C4-2B (cell line): ENCODE data around the gene FAM13B.
"Not testable (repeated sequence)": the region's sequence is repeated elsewhere in the genome, so short reads cannot be mapped to it uniquely, and the experiment has no call there.

Experiments
- H3K27ac ChIP-seq: fragments of 450-650 bp; 2 replicates; pipeline ENCODE4 v1.5.1; 2017
- ZFX ChIP-seq: fragments of 450-650 bp; IDR thresholded peaks from 2 replicates; pipeline ENCODE4 v1.6.1; 2017
- TF ChIP-seq, protein P1 (sequence below): fragments of 450-650 bp; conservative IDR thresholded peaks from 2 replicates; pipeline ENCODE4 v1.5.1; 2017; ENCODE audit warnings: mild to moderate bottlenecking

The FAM13B gene

DNA sequence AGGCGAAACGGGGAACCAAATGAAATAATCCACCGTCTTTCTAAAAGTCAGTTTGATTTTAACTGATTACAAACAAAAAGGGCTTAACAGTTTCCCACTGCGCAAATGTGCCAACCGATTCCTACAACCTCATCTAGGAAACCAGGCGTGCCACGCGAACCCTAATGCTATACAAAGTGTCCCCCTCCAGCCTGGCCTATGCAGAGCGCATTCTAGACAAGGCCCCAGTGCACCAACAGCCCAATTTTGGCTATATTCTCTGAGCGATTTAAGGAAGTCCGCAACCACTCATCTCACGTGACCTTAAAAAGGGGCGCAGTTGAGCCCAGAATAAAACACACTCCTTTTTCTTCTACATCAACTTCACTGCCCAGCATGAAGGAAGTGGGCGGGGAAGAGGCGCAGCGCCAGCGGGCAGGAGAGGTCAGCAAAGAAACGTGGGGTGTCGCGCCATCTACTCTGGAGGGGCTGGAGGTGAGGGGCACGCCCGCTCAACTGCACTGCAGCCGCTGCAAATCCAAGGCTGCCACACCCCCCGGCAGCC lies 779 bp downstream of the FAM13B start:
- TF ChIP-seq ZFX = no peak
- TF ChIP-seq, protein P1, sequence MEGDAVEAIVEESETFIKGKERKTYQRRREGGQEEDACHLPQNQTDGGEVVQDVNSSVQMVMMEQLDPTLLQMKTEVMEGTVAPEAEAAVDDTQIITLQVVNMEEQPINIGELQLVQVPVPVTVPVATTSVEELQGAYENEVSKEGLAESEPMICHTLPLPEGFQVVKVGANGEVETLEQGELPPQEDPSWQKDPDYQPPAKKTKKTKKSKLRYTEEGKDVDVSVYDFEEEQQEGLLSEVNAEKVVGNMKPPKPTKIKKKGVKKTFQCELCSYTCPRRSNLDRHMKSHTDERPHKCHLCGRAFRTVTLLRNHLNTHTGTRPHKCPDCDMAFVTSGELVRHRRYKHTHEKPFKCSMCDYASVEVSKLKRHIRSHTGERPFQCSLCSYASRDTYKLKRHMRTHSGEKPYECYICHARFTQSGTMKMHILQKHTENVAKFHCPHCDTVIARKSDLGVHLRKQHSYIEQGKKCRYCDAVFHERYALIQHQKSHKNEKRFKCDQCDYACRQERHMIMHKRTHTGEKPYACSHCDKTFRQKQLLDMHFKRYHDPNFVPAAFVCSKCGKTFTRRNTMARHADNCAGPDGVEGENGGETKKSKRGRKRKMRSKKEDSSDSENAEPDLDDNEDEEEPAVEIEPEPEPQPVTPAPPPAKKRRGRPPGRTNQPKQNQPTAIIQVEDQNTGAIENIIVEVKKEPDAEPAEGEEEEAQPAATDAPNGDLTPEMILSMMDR = no peak

DNA sequence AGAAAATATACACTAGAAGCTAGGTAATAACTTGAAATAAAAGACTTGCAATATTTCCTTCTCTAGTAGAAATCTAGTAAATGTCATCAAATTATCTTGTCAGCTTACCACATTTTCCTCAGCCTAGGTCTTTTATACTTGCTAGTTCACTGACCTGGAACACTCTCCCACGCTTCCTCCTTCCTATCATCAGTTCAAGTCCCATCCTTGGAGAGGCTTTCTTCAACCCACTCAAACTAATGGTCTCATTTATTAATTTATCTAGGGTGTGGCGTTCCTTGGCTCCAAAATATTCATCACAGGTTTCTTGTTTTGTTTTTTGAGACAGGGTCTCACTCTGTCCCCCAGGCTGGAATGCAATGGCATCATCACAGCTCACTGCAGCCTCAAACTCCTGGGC lies 2.9 kb downstream of the FAM13B start:
- no peak overlapping the region for H3K27ac ChIP-seq
- TF ChIP-seq ZFX = no peak
- TF ChIP-seq, protein P1 = no peak

More for the DNA sequence above, 779 bp downstream of the FAM13B start:
- peak overlapping the region; percentile 97 for H3K27ac ChIP-seq

- TF ChIP-seq, protein P1 = no peak
- H3K27ac ChIP-seq = no peak overlapping the region
Observed at GRCh38 chr5:138029501-138029900, 3.4 kb downstream of the FAM13B start.

DNA sequence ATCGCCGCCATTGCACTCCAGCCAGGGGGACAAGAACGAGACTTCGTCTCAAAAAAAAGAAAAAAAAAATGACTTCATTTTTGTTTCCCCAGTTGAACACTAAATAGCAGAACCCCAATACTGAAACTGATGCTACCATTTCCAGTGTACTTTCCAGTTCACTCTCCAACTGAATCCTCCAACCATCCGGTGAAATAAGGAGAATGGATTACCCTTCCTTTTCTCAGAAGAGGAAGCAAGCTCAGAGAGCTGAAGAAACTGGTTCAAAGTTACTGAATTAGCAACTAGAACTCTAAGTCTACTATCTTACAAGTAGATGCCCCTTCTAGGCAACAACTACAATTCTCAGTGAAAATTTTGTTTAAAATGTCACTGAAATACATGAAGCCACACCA lies 3.9 kb downstream of the FAM13B start:
- TF ChIP-seq ZFX = no peak
- TF ChIP-seq, protein P1 = no peak
- no peak overlapping the region for H3K27ac ChIP-seq

DNA sequence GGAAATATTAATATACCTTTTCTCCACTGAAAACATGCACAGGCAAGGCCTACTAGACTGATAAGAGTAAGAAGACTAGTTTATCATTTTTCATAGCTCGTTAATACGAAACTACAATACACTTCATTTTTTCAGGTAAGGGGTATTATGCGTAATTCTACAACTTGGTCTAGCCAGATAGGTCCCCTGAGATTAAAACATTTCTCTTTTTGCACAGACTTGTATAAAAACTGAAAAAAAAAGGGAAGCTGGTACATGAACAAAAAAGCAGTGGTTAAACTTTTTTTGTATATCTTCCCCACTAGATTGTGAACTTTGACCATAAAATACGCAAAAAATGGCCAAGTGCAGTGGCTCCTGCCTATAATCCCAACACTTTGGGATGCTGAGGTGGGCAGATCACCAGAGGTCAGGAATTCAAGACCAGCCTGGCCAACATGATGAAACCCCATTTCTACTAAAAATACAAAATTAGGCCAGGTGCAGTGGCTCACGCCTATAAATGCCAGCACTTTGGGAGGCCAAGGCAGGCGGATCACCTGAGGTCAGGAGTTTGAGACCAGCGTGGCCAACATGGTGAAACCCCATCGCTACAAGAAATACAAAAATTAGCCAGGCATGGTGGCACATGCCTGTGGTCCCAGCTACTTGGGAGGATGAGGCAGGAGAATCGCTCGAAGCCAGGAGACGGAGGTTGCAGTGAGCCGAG lies 4.5 kb downstream of the FAM13B start:
- not testable (repeated sequence) for H3K27ac ChIP-seq

DNA sequence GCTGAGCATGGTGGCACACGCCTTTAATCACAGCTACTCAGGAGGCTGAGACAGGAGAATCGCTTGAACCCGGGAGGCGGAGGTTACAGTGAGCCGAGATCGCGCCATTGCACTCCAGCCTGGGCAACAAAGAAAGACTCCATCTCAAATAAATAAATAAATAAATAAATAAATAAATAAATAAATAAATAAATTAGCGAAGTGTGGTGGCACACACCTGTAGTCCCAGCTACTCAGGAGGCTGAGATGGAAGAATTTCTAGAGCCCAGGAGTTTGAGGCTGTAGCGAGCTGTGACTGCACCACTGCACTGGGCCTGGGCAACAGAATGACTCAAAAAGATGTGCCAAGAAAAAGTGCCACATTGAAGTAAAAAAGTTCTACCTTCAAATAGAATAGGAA lies 6.1 kb downstream of the FAM13B start:
- not testable (repeated sequence) for H3K27ac ChIP-seq

- no peak overlapping the region for H3K27ac ChIP-seq
- no peak for TF ChIP-seq ZFX
- TF ChIP-seq, protein P1 = no peak
Observed at GRCh38 chr5:138025285-138025684, 7.6 kb downstream of the FAM13B start.

DNA sequence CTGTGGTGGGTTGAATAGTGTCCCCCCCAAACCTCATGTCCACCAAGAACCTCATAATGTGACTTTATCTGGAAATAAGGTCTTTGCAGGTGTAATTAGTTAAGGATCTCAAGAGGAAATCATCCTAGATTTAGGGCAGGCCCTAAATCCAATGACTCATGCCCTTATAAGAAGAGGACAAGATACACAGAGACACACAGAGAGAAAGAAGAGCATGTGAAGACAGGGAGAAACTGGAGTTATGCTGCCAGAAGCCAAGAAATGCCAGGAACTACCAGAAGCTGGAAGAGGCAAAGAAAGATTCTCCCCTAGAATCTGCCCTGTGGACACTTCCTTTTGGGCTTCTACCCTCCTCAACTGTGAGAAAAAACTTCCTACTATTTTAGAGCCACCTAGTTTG lies 8.8 kb downstream of the FAM13B start:
- TF ChIP-seq, protein P1 = no peak
- no peak overlapping the region for H3K27ac ChIP-seq
